Skeletal muscle tissue (tissue), 4 donors: ENCODE measurements around the gene DAZ3. TPM values are rescaled to one million over a fixed set of nuclear protein-coding genes. Genes with fewer than 3 reads are reported as not detected.
"Not testable (repeated sequence)": the region's sequence is repeated elsewhere in the genome, so short reads cannot be mapped to it uniquely, and the experiment has no call there.

ENCODE experiments used
- H3K27ac ChIP-seq: one replicate; pipeline ENCODE4 v1.7.0; 2013; ENCODE audit warnings: mild to moderate bottlenecking, low read depth, low read length, inconsistent platforms
- H3K27me3 ChIP-seq, 3 donors: one replicate each; pipeline ENCODE4 v1.7.0; 2013; ENCODE audit warnings: low read length in 3 of 3; ENCODE audit not compliant: control insufficient read depth in 3 of 3, insufficient read depth in 3 of 3
- H3K36me3 ChIP-seq, 3 donors: one replicate each; pipeline ENCODE4 v1.7.0; 2013; ENCODE audit warnings: low read length in 3 of 3; ENCODE audit not compliant: control insufficient read depth in 3 of 3, insufficient read depth in 3 of 3
- H3K4me1 ChIP-seq, 3 donors: one replicate each; pipeline ENCODE4 v1.7.0; 2013; ENCODE audit warnings: low read length in 3 of 3, mild to moderate bottlenecking in 3 of 3; ENCODE audit not compliant: control insufficient read depth in 3 of 3, insufficient read depth in 3 of 3
- H3K4me3 ChIP-seq, 3 donors: one replicate each; pipeline ENCODE4 v1.7.0; 2013; ENCODE audit warnings: low read length in 3 of 3
- H3K9ac ChIP-seq, 3 donors: one replicate each; pipeline ENCODE4 v1.7.0; 2013; ENCODE audit warnings: low read length in 3 of 3, mild to moderate bottlenecking in 3 of 3, moderate library complexity in 2 of 3, low read depth in 1 of 3
- H3K9me3 ChIP-seq, 3 donors: one replicate each; pipeline ENCODE4 v1.7.0; 2013; ENCODE audit warnings: low read length in 3 of 3; ENCODE audit not compliant: control insufficient read depth in 3 of 3
- total RNA-seq: library from RNA; depleted of rRNA; stranded (reverse); fragments of >200 nt; gene quantifications from one replicate; pipeline ENCODE4 v1.2.3, GENCODE V29; 2014
- donor health status: Osteomylitis.

The DAZ3 gene
- total RNA-seq = not detected

DNA sequence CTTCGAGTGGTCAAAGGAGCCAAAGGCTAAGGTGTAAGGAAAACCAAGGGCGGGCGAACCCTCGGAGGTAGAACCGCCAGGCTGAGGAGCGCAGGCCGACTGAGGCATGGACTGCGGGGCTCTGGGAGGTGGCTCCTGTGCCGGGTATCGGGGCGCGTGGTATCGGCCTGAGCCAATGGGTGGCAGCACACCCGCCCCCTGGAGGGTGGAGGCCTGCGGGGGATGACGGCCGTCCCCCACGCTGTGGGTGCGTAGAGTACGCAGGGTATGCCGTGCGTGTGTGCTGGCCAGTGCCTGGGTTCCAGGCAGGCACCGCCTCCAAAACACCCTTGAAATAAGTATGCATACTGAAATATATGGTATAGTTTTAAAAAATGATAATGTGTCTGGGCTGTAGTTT lies at the start of gene DAZ3:
Gene DAZ3 (minus strand): TSS at position 101 of the 400 bp plus-strand sequence. CDS start 208 bp downstream, outside the sequence.
- H3K27me3 ChIP-seq, H3K9me3 ChIP-seq: not testable (repeated sequence)

GRCh38 chrY:24833619-24834018 lies 20.4 kb upstream of the DAZ3 start, which contains the start of gene DAZ4:
DAZ4 (plus strand) TSS chrY:24833919; CDS start chrY:24834127, 208 bp downstream.
- not testable (repeated sequence) for H3K4me1 ChIP-seq, H3K36me3 ChIP-seq, H3K9me3 ChIP-seq, H3K27ac ChIP-seq, H3K9ac ChIP-seq, H3K4me3 ChIP-seq, H3K27me3 ChIP-seq

More for the DNA sequence above, at the start of gene DAZ3:
- H3K4me1 ChIP-seq, H3K27ac ChIP-seq, H3K4me3 ChIP-seq, H3K36me3 ChIP-seq, H3K9ac ChIP-seq: not testable (repeated sequence)

- H3K9me3 ChIP-seq, H3K36me3 ChIP-seq, H3K4me1 ChIP-seq, H3K9ac ChIP-seq, H3K27me3 ChIP-seq, H3K4me3 ChIP-seq, H3K27ac ChIP-seq: not testable (repeated sequence)
Measured at GRCh38 chrY:24825069-24825468, 11.9 kb upstream of the DAZ3 start.

GRCh38 chrY:24824184-24824879 lies 11.1 kb upstream of the DAZ3 start:
- H3K27ac ChIP-seq, H3K9me3 ChIP-seq, H3K27me3 ChIP-seq, H3K4me3 ChIP-seq, H3K4me1 ChIP-seq, H3K9ac ChIP-seq, H3K36me3 ChIP-seq: not testable (repeated sequence)

- H3K27me3 ChIP-seq, H3K4me3 ChIP-seq, H3K9me3 ChIP-seq, H3K9ac ChIP-seq, H3K27ac ChIP-seq, H3K36me3 ChIP-seq, H3K4me1 ChIP-seq: not testable (repeated sequence)
Measured at GRCh38 chrY:24821836-24822235, 8.6 kb upstream of the DAZ3 start.

Other genes with a start within 250 kb of the DAZ3 start
- gene BPY2B, start 195.4 kb downstream of the DAZ3 start, total RNA-seq = not detected
- not detected for gene DAZ4, start 20.5 kb upstream of the DAZ3 start, total RNA-seq
- gene BPY2C, start 238.7 kb upstream of the DAZ3 start, total RNA-seq = not detected